Measurements from ENCODE around the gene TTLL8.
"Not testable (repeated sequence)": the region's sequence is repeated elsewhere in the genome, so short reads cannot be mapped to it uniquely, and the experiment has no call there.

The TTLL8 gene

GRCh38 chr22:50000587-50001387 lies 57.3 kb downstream of the TTLL8 start:
- DNase-seq (ENCODE audit: low read depth): no peak

- DNase-seq (ENCODE audit: low read depth): no peak
These were observed 58.0 kb downstream of the TTLL8 start for GRCh38 chr22:49999946-50000586.

GRCh38 chr22:49999063-49999945 lies 58.8 kb downstream of the TTLL8 start:
- peak; percentile 41 for DNase-seq (ENCODE audit: low read depth)

- no peak for DNase-seq (ENCODE audit: low read depth)
These were observed 59.4 kb downstream of the TTLL8 start for GRCh38 chr22:49998718-49999062.

- no peak for DNase-seq (ENCODE audit: low read depth)
These were observed 60.0 kb downstream of the TTLL8 start for GRCh38 chr22:49997932-49998717.

- DNase-seq (ENCODE audit: low read depth): no peak
These were observed 60.9 kb downstream of the TTLL8 start for GRCh38 chr22:49997251-49997599.

- DNase-seq (ENCODE audit: low read depth): no peak
These were observed 61.4 kb downstream of the TTLL8 start for GRCh38 chr22:49996518-49997250.

GRCh38 chr22:49996119-49996517 lies 62.0 kb downstream of the TTLL8 start:
- no peak for DNase-seq (ENCODE audit: low read depth)

- no peak for DNase-seq (ENCODE audit: low read depth)
These were observed 62.6 kb downstream of the TTLL8 start for GRCh38 chr22:49995361-49996118.

- DNase-seq (ENCODE audit: low read depth): no peak
These were observed 63.1 kb downstream of the TTLL8 start for GRCh38 chr22:49995041-49995360.

- no peak for DNase-seq (ENCODE audit: low read depth)
These were observed 63.6 kb downstream of the TTLL8 start for GRCh38 chr22:49994361-49995040.

GRCh38 chr22:49993649-49994360 lies 64.3 kb downstream of the TTLL8 start:
- no peak for DNase-seq (ENCODE audit: low read depth)

- no peak for DNase-seq (ENCODE audit: low read depth)
These were observed 65.0 kb downstream of the TTLL8 start for GRCh38 chr22:49992921-49993648.

GRCh38 chr22:49991907-49992533 lies 66.1 kb downstream of the TTLL8 start:
- no peak for DNase-seq (ENCODE audit: low read depth)

GRCh38 chr22:49991167-49991566 lies 66.9 kb downstream of the TTLL8 start:
- DNase-seq (ENCODE audit: low read depth): no peak

GRCh38 chr22:49989826-49990225 lies 68.3 kb downstream of the TTLL8 start:
- DNase-seq (ENCODE audit: low read depth): not testable (repeated sequence)

- DNase-seq (ENCODE audit: low read depth): no peak
These were observed 71.8 kb downstream of the TTLL8 start for GRCh38 chr22:49986325-49986724.

Data from CMK (cell line).